Right hindlimb (tissue), 1 donor: ENCODE measurements around the gene ADCY3.

ENCODE experiments used
- DNase-seq: peaks from one replicate; pipeline ENCODE4 v3.0.0-alpha.2; 2018

Gene ADCY3

GRCh38 chr2:24920098-24920808, at the start of gene ADCY3:
ADCY3 (minus strand) TSS chr2:24920237; CDS start chr2:24918987, 1,250 bp downstream.
- peak; percentile 66 for DNase-seq

- DNase-seq, result no peak
Measured at GRCh38 chr2:24969784-24970183, 49.7 kb upstream of the ADCY3 start.

DNA sequence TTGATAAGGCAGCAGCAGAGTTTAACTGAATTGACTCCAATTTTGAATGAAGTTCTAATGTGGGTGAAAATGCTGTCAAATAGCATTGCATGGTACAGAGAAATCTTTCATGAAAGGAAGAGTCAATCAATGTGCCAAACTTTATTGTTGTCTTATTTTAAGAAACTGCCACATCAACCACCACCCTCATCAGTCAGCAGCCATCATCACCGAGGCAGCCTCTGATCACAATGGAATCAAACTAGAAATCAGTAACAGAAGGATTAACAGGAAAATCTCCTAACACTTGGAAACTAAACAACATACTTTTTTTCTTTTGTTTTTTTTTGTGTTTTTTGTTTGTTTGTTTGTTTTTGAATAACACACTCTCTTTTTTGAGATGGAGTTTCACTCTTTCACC, 41.9 kb upstream of the ADCY3 start:
- no peak for DNase-seq

DNA sequence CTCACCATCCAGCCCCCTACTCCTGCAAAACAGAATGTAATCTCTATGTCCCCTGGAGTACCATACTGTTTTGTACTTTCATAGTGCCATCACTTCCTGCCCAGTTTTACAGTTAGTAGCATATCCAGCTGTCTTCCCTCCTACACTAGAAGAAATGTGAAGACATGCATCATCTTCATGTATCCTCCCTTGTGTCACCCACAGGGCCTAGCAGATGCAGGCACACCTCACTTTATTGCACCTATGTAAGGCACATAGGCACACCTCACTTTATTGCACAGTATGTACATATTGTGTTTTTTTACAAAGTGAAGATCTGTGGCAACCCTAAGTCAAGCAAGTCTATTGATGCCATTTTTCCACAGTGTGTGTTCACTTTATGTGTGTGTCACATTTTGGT, 39.7 kb upstream of the ADCY3 start:
- no peak for DNase-seq

- no peak for DNase-seq
Measured at GRCh38 chr2:24958411-24958935, 38.4 kb upstream of the ADCY3 start.

GRCh38 chr2:24957976-24958375, 37.9 kb upstream of the ADCY3 start:
- DNase-seq, result no peak

- no peak for DNase-seq
Measured at GRCh38 chr2:24957221-24957620, 37.2 kb upstream of the ADCY3 start.

DNA sequence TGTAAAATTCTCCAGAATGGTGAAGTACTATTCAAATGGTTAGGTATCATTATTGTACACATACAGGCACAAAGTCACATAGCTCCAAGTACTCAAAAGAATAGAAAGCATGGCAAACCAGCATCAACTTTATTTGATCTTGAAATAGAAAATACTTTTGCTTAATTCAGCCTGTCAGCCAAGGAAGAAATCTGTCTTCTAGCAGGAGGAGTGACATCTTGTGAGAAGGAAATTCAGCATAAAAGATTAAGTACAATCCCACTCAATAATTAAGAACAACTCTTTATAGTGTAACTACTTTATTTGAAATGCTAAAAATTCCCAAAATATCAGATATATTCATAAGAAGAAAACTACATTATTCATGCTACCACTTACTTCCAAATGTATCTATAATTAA, 35.9 kb upstream of the ADCY3 start:
- DNase-seq, result no peak

- no peak for DNase-seq
Measured at GRCh38 chr2:24955232-24955631, 35.2 kb upstream of the ADCY3 start.

- no peak for DNase-seq
Measured at GRCh38 chr2:24950102-24950501, 30.1 kb upstream of the ADCY3 start.

- DNase-seq, result no peak
Measured at GRCh38 chr2:24948506-24948905, 28.5 kb upstream of the ADCY3 start.

DNA sequence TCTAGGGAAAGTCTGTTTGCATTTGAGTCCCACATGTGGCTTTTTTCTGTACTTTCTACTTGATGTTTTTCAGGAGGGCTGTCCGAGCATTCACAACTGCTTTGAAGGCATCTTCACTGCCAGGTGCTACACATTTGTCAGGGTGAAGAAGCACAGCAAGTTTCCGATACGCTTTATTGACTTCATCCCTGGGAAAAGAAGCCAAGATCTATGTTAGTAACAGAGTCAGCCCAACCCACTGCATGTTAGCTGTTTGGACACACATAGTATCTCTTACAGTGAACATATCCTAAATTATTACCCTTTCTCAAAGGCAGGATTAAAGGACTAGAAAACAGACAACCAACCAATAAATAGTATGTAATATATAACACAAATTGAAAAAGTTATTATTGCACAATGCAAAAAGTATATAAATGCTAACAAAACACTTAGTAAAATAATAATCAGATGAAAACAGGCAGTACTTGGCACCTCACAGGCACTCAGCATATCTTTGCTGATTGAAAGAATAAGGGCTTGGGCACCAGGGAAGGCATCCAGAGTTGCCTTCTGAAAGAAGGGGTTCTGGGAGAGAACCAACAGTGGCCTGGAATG, 27.6 kb upstream of the ADCY3 start:
- no peak for DNase-seq

GRCh38 chr2:24945907-24946306, 25.9 kb upstream of the ADCY3 start:
- DNase-seq, result no peak

DNA sequence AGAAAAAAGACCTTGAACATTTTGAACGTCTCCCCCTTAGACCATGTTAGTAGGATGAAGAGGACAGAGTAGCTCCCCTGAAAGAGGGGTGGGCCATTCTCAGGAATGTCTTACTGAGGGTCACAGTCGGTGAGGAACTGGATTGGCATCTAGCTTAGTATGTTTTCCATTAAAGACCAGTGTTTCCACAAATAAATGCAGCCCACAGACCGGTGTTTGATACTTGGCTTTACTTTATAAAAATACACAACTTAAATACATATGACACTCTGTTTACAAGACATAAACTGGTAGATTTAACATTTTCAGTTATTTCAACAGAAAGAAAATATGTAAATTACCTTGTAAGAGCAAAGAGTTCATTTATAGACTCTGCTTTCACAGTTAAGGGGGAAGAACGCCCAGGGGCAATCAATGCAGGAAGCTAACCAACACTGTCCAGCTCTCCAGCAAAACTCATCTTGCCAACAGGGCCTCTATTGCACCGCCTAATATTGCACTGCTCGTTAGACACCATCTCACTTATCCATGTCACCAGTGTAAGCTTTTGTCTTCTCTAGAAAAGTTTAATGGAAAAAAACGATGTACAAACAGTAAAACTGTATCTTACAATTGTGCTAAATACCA, 23.5 kb upstream of the ADCY3 start:
- no peak for DNase-seq

DNA sequence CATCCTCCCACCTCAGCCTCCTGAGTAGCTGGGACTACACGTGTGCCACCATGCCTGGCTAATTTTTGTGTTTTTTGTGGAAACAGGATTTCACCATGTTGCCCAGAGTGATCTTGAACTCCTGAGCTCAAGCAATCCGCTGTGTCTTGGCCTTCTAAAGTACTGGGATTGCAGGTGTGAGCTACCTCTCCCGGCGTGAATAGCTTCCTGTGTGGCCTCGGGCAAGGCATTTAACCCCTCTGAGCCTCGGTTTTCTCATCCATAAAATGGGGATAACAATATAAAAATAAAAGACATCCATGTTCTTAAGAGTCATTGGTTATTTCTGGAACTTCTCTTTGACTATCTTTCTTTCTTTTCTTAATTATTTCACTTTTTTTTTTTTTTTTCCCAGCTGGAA, 19.3 kb upstream of the ADCY3 start:
- DNase-seq, result no peak

- DNase-seq, result no peak
Measured at GRCh38 chr2:24937236-24937635, 17.2 kb upstream of the ADCY3 start.

GRCh38 chr2:24935145-24935544, 15.1 kb upstream of the ADCY3 start:
- DNase-seq, result no peak

- no peak for DNase-seq
Measured at GRCh38 chr2:24932715-24933114, 12.7 kb upstream of the ADCY3 start.

DNA sequence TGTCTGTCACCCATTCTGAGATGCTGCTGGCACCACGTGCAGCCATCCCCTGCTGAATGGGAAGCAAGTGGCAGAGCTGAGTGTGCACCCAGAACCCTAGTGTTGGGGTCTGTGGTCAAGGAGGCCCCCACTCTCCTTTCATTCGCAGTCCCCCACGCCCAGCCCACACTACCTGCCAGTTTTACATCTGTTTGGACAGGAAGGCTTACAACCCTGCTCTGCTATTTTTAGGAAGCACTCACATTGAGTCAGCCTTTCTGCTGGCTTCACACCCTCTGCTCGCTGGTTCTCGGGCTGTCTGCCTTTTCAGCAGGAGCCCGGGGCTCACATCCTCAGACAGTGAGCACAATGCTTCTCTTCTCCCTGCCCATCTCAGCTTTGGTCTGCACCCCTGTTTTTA, 10.7 kb upstream of the ADCY3 start:
- DNase-seq, result no peak

GRCh38 chr2:24929230-24929629, 9.2 kb upstream of the ADCY3 start:
- DNase-seq, result no peak

DNA sequence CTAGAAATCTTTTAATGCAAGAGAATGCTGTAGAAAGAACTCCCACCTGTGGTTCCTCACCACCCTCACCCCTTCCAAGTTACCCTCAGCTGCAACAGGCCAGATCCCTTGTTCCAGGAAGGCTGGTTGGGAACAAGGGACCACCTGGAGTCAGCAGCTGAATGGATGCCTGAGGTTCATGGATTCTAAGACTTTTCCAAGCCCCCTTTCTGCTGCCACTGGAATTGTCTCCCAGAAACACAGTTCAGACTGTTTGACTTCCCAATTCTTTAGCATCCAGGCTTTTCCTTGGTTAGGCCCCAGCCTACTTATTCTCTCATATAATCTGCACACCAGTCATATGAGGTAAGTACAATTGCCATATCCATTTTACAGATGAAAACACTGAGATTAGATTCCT, 8.0 kb upstream of the ADCY3 start:
- DNase-seq, result no peak

DNA sequence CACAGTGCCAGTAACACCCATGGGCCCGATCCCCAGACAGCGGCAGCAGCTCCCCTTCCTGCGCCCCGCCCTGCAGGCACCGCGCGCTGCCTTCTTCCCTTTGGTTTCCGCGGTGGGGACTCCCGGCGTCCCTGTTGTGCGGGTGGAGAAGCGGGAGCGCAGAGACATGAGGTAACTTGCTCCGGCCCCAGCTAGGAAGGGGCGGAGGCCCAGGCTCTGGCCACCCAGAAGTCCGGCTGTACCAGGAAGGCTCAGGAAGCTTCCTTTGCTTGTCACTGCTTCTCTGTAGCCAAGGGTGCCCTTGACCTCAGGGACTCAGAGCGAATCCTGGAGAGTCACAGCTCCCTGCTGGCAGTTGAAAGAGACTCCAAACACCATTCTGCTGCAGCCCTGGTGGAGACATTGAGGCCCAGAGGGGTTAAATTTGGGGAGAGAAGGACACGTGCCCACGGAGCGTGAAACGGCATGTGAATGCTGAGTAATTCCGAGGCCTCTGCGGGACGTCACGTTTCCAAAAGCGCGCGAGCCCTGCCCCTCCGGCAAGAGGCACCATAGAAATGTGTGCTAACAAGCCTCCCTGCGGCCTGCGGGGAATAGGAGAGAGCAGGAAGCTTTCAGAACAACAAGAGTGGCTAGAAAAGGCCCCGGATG, 6.7 kb upstream of the ADCY3 start:
- DNase-seq, result peak; percentile 47

- DNase-seq, result no peak
Measured at GRCh38 chr2:24926220-24926601, 6.2 kb upstream of the ADCY3 start.

- no peak for DNase-seq
Measured at GRCh38 chr2:24925815-24926214, 5.8 kb upstream of the ADCY3 start.
